Gastrocnemius medialis (tissue), 4 donors: ENCODE results near the gene SOD3. TPM values are rescaled to one million over a fixed set of nuclear protein-coding genes. Genes with fewer than 3 reads are reported as not detected.

Source experiments
- ATAC-seq, 2 donors: fragments of 150-250 bp; one replicate each; pipeline ENCODE4 v1.9.1; 2016
- DNase-seq, 2 donors: peaks; one replicate each; pipeline ENCODE4 v3.0.0-alpha.2; 2019
- H3K27ac ChIP-seq, 4 donors: fragments of 200-600 bp; sonication (generic); 1 replicate in 1 of 4; 2 replicates in 3 of 4; pipeline ENCODE4 v1.5.1; 2016 to 2018; ENCODE audit warnings: mild to moderate bottlenecking in 2 of 4, moderate library complexity in 1 of 4
- H3K27me3 ChIP-seq, 3 donors: fragments of 200-600 bp; sonication (generic) in 2 of 3; 1 replicate in 1 of 3; 2 replicates in 2 of 3; pipeline versions ENCODE4 v1.5.1 to v1.6.0; 2016 to 2019; ENCODE audit warnings: mild to moderate bottlenecking in 1 of 3, moderate library complexity in 1 of 3
- H3K36me3 ChIP-seq, 2 donors: fragments of 200-600 bp; sonication (generic) in 1 of 2; one replicate each; pipeline ENCODE4 v1.5.1; 2017 to 2018
- H3K4me1 ChIP-seq, 2 donors: fragments of 200-600 bp; sonication (generic) in 1 of 2; one replicate each; pipeline ENCODE4 v1.5.1; 2016 to 2017; ENCODE audit warnings: mild to moderate bottlenecking in 2 of 2
- H3K4me3 ChIP-seq, 4 donors: fragments of 200-600 bp; sonication (generic) in 3 of 4; 1 replicate in 1 of 4; 2 replicates in 3 of 4; pipeline ENCODE4 v1.5.1; 2016 to 2019; ENCODE audit warnings: mild to moderate bottlenecking in 2 of 4
- H3K9me3 ChIP-seq, 3 donors: fragments of 200-600 bp; sonication (generic) in 2 of 3; 1 replicate in 1 of 3; 2 replicates in 2 of 3; pipeline ENCODE4 v1.5.1; 2016 to 2019
- CTCF ChIP-seq, 5 experiments: fragments of 450-650 bp in 3 of 5; fragments of 200-600 bp in 2 of 5; sonication (generic) in 2 of 5; IDR thresholded peaks in 4 of 5; conservative IDR thresholded peaks in 1 of 5; 1 replicate in 4 of 5; 2 replicates in 1 of 5; pipeline ENCODE4 v1.5.1; 2016 to 2019; ENCODE audit warnings: antibody characterized with exemption in 5 of 5, mild to moderate bottlenecking in 3 of 5, moderate library complexity in 3 of 5
- POLR2A ChIP-seq, 2 donors: fragments of 450-650 bp; IDR thresholded peaks; one replicate each; pipeline ENCODE4 v1.6.1; 2017; ENCODE audit warnings: antibody characterized with exemption in 2 of 2, mild to moderate bottlenecking in 2 of 2, moderate library complexity in 2 of 2
- in situ Hi-C, 4 donors: fragments of 200-750 bp; cut with MboI; loops; one replicate each; pipeline versions ENCODE4 v1.15.0 to v1.8.0; 2017; ENCODE audit warnings: low sequenced_read_pairs in 4 of 4
- intact Hi-C: fragments of 100-400 bp; cut with DNase I; formaldehyde crosslinking; loops from one replicate; pipeline ENCODE4 v1.15.1; 2023; ENCODE audit warnings: low total_unique reads
- total RNA-seq, 4 donors: library from RNA; depleted of rRNA; stranded (reverse); fragments of >200 nt; gene quantifications; one replicate each; pipeline versions ENCODE4 v1.1.0 to v1.2.3, GENCODE V29; 2016

Gene SOD3
- total RNA-seq, 4 donors from 2014 or later: 2.5 to 13.0 (median 5.9) TPM

GRCh38 chr4:24768604-24769003, 26.8 kb upstream of the SOD3 start:
- intact Hi-C loops: no loop called here

GRCh38 chr4:24769571-24769970, 25.8 kb upstream of the SOD3 start:
- Histone ChIP-seq H3K27ac (no peak overlapping the region), H3K36me3 (no peaks in the 10 kb centered on the region), H3K9me3 (no peaks in the 10 kb centered on the region), H3K27me3 (no peaks in the 10 kb centered on the region), H3K4me3 (no peak overlapping the region), H3K4me1 (no peaks in the 10 kb centered on the region)
- TF ChIP-seq CTCF (IDR thresholded peaks at IDR 0.05 in 4 of 5, conservative IDR thresholded peaks at IDR 0.05 in 1 of 5) (no peak), POLR2A (IDR thresholded peaks at IDR 0.05) (no peak)
- no peak for ATAC-seq
- in situ Hi-C loops (no loop called here), intact Hi-C loops (no loop called here)
- no peak for DNase-seq

More at GRCh38 chr4:24768604-24769003, 26.8 kb upstream of the SOD3 start:
- in situ Hi-C loops: no loop called here
- no peak overlapping the region for H3K4me3 ChIP-seq
- no peaks in the 10 kb centered on the region for H3K36me3 ChIP-seq
- no peaks in the 10 kb centered on the region for H3K9me3 ChIP-seq
- no peak overlapping the region for H3K27ac ChIP-seq
- H3K27me3 ChIP-seq: no peaks in the 10 kb centered on the region
- DNase-seq: no peak
- H3K4me1 ChIP-seq: peaks cover 0 to 4% of the 10 kb centered on the region in 2 donors
- no peak for ATAC-seq
- no peak for TF ChIP-seq POLR2A (IDR thresholded peaks at IDR 0.05)
- no peak for TF ChIP-seq CTCF (IDR thresholded peaks at IDR 0.05 in 4 of 5, conservative IDR thresholded peaks at IDR 0.05 in 1 of 5)

GRCh38 chr4:24770032-24770584, 25.3 kb upstream of the SOD3 start:
- DNase-seq (no peak), ATAC-seq (no peak)
- TF ChIP-seq CTCF (IDR thresholded peaks at IDR 0.05 in 4 of 5, conservative IDR thresholded peaks at IDR 0.05 in 1 of 5) (no peak), POLR2A (IDR thresholded peaks at IDR 0.05) (no peak)
- no peaks in the 10 kb centered on the region for H3K9me3 ChIP-seq
- no peaks in the 10 kb centered on the region for H3K36me3 ChIP-seq
- in situ Hi-C loops (no loop called here), intact Hi-C loops (no loop called here)
- no peaks in the 10 kb centered on the region for H3K27me3 ChIP-seq
- no peaks in the 10 kb centered on the region for H3K4me1 ChIP-seq
- no peak overlapping the region for H3K4me3 ChIP-seq
- no peak overlapping the region for H3K27ac ChIP-seq

- no peaks in the 10 kb centered on the region for H3K27me3 ChIP-seq
- in situ Hi-C loops: no loop called here
- no peak for ATAC-seq
- no peaks in the 10 kb centered on the region for H3K9me3 ChIP-seq
- TF ChIP-seq POLR2A (IDR thresholded peaks at IDR 0.05): no peak
- no peak for TF ChIP-seq CTCF (IDR thresholded peaks at IDR 0.05 in 4 of 5, conservative IDR thresholded peaks at IDR 0.05 in 1 of 5)
- no peak overlapping the region for H3K27ac ChIP-seq
- no peak overlapping the region for H3K4me3 ChIP-seq
- intact Hi-C loops: no loop called here
- DNase-seq: no peak
- no peaks in the 10 kb centered on the region for H3K36me3 ChIP-seq
- no peaks in the 10 kb centered on the region for H3K4me1 ChIP-seq
These were observed 24.7 kb upstream of the SOD3 start for GRCh38 chr4:24770667-24771066.

GRCh38 chr4:24771241-24771640, 24.1 kb upstream of the SOD3 start:
- Histone ChIP-seq H3K27me3 (no peaks in the 10 kb centered on the region), H3K36me3 (no peaks in the 10 kb centered on the region), H3K4me3 (no peak overlapping the region), H3K4me1 (no peaks in the 10 kb centered on the region), H3K27ac (no peak overlapping the region), H3K9me3 (no peaks in the 10 kb centered on the region)
- ATAC-seq: no peak
- TF ChIP-seq POLR2A (IDR thresholded peaks at IDR 0.05): no peak
- TF ChIP-seq CTCF (IDR thresholded peaks at IDR 0.05 in 4 of 5, conservative IDR thresholded peaks at IDR 0.05 in 1 of 5): no peak
- DNase-seq: no peak
- in situ Hi-C loops (no loop called here), intact Hi-C loops (no loop called here)
